Retinal pigment epithelial cell (primary cell): ENCODE measurements around the gene FOLR1.

Experiments used
- DNase-seq: peaks from one replicate; pipeline ENCODE4 v3.0.0-alpha.2; 2010; ENCODE audit warnings: low read depth
- H3K4me3 ChIP-seq: 2 replicates; pipeline ENCODE4 v1.5.1; 2011; ENCODE audit warnings: mild to moderate bottlenecking, low read length, control low read depth, moderate library complexity
- CTCF ChIP-seq: conservative IDR thresholded peaks from 2 replicates; pipeline ENCODE4 v1.5.1; 2011; ENCODE audit warnings: low read depth, low read length, control low read depth, inconsistent platforms

Gene FOLR1

GRCh38 chr11:72222106-72222891 is 30.4 kb downstream of the FOLR1 start:
- H3K4me3 ChIP-seq = peak overlapping the region; percentile 91
- no peak for TF ChIP-seq CTCF
- no peak for DNase-seq

GRCh38 chr11:72222907-72223614 is 31.1 kb downstream of the FOLR1 start:
- TF ChIP-seq CTCF = peak; percentile 40
- DNase-seq = peak; percentile 59
- peak overlapping the region; percentile 91 for H3K4me3 ChIP-seq

- no peak for DNase-seq
- H3K4me3 ChIP-seq = peak overlapping the region; percentile 91
- no peak for TF ChIP-seq CTCF
Measured at GRCh38 chr11:72223615-72224563, 31.9 kb downstream of the FOLR1 start.

- TF ChIP-seq CTCF = no peak
- DNase-seq = no peak
Measured at GRCh38 chr11:72224564-72225410, 32.8 kb downstream of the FOLR1 start, which contains the start of gene INPPL1. TSS of gene INPPL1 (plus strand) at chr11:72224767. CDS start at chr11:72224985, 218 bp downstream.

GRCh38 chr11:72225411-72225951 is 33.5 kb downstream of the FOLR1 start:
- H3K4me3 ChIP-seq = peak overlapping the region; percentile 91
- no peak for TF ChIP-seq CTCF
- no peak for DNase-seq

More at GRCh38 chr11:72224564-72225410, 32.8 kb downstream of the FOLR1 start, which contains the start of gene INPPL1:
- peak within 1 kb of the TSS; percentile 91 for H3K4me3 ChIP-seq

GRCh38 chr11:72226701-72227100 is 34.8 kb downstream of the FOLR1 start:
- no peak overlapping the region for H3K4me3 ChIP-seq
- no peak for TF ChIP-seq CTCF
- DNase-seq = no peak
